HG03520 (cell line): ENCODE measurements around the gene SLC25A47.
"Not testable (repeated sequence)": the region's sequence is repeated elsewhere in the genome, so short reads cannot be mapped to it uniquely, and the experiment has no call there.

ENCODE experiments used
- ATAC-seq: cut with Tn5 transposase; IDR thresholded peaks from one replicate; pipeline ENCODE4 v1.9.1; 2021; ENCODE audit warnings: mild to moderate bottlenecking, moderate library complexity; ENCODE audit not compliant: unreplicated experiment

SLC25A47 gene

DNA sequence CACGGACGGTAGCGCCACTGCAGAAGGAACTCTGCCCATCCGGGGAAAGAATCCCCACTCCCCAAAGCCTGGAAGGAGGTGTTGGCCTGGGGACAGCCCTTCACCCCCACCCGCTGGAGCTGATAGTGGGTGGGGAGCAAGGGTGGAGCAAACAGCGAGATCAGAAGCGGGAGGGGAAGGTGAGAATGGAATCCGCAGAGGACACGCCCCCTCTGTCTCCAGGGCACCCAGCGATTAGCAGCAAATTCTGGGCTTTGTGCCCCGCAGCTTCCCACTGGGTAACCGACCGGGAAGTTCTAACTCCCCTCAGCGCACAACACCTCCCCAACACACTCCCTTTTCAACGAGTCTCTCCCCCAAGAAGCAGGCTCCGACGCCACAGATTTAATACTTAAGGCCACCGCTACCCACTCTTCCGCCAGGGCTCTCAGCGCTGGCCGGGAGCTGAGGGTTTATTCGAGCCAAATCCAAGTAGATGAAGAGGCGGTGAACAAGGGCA lies 18.3 kb upstream of the SLC25A47 start:
- no peak for ATAC-seq

DNA sequence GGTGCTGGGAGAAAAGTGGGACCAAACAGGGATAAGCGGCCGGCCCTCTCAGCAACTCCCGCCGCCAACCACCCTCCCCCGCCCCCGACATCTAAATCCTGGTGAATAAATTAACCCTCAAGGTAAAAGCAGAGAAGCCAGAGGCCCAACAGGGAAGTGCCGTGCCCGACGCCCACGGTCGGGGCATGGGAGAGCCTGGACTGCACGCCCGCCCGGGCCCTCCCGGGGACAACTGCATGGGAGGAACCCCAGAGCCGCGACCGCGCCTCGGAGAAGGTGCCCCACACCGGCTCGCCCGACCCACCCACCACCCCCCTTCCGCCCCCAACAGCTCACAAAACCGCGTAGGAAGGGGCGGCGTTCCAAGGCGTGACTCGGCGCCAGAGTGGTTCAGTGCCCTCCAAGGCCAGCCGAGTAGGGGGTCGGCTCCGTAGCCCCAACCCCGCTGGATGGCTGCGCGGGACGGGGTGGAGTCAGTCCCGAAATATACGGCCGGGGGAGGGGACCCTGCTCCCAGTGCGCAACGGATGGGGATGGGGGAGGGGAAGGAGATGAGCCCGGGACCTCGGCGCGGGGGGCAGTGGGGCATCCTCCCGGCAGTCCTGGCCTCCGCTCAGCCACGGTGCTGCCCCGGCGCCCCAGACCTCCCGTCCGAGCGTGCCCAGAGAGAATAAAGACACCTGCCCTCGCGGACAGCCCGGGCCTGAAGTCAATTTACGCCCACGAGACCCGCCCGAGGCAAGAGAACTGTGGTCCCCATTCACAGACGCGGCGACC lies 17.6 kb upstream of the SLC25A47 start:
- ATAC-seq: no peak

DNA sequence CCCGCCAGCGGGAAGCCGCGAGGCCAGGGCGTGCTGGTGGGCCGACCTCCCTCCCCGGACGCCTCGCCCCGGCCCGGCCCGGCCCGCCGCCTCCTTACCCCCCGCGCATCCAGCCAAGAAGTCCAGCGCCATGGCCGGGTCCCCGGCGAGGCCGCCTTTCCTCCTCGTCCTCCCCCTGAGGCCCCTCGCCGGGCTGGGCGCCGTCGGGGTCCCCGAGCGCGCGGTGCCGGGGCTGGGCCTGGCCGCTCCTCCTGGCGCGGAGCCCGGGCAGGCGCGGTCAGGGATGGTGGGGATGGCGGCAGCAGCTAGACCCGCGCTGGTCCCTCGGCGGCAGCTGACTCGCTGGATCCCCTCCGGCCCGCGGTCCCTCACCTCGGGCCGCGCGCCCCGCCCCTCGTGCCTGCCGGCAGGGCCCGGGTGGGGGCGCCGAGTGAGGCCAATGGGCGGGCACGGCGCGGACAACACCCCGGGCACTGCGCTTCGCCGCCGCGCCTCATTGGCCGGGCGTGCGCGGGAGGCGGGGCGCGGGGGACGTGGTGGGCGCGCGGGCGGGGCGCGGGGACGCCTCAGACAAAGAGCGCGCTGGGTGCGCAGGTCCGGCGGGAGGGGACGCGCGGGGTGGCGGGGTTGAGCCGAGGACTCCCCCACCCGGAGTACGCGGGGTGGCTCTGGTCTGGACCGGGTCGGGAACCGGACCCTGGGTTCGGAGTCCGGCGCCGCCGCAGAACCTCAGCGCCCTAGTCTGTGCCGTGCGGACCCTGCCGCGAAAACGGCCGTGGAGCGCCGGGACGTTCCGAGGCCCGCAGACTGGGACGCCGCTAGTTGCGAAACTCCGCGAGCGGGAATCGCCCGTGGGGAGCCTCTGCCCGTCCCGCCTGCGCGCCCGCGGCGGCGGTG lies 16.8 kb upstream of the SLC25A47 start, which contains the start of gene SLC25A29:
Gene SLC25A29 (minus strand): TSS at position 344 of the 897 bp plus-strand sequence. CDS start 212 bp downstream, at position 132.
- ATAC-seq: peak; percentile 81

DNA sequence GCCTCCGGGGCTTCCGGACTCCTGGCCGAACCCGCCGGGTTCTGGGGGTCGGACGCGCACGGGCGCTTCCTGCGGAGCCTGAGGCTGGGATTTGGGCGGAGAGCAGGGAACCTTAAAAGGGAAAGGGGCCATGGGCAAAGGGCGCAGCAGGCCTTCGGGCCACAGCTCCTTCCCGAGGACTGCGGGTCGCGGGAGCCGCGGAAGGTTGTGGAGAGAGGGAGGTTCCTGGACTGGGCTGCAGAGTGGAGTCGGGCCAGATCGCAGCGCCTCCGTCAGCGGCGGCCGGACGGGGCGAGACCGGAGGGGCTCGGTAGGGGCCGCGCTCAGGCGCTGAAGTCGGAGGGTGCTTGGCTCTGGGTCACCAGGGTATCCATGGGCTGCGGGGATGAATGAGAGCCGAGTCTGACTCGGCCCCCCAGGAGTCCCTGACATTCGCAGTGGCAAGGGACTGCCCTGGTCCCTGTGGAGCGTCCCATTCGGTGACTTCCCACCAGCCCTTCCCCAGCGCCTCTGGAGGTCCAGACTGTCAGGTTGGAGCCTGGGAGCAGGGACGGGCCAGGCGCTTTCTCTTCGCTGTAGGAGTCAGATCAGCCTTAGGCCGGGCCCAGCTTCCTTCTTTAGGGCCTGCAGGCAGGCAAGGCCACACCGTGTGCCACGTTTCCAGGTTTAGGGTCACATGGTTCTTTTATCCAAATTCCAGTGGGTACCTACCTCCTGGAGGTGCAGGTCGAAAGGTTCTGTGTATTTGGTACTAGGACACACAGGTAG lies 16.0 kb upstream of the SLC25A47 start:
- no peak for ATAC-seq

DNA sequence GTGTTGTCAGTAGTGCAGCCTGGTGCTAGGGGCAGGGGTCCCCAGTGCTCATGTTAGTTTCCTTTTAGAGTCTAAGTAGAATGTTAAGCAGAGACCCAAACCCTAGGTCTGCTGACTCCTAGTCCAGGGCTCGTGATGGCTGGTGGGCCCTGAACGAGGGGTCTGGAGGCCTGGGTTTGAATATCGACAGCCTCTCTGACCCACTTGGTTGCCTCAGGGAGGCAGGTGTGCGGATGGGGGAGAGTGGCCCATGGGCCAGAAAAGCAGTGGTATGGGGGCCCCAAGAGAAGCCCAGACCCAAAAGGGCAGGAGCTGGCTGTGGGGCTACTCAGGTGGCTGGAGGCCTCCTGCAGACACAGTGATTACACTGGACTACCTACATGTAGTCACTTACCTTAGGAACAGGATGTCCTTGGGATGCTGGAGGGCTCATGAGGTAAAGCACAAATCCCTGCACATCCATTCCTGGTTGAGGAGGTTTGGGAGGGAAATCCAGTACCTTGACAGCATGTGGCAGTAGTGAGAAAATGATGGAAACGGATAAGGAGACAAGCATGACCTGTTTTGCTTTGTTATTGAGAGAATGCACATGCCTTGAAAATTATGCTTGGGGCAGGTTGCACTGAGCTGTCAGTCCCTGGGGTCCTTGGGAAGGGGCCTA lies 15.2 kb upstream of the SLC25A47 start:
- no peak for ATAC-seq

DNA sequence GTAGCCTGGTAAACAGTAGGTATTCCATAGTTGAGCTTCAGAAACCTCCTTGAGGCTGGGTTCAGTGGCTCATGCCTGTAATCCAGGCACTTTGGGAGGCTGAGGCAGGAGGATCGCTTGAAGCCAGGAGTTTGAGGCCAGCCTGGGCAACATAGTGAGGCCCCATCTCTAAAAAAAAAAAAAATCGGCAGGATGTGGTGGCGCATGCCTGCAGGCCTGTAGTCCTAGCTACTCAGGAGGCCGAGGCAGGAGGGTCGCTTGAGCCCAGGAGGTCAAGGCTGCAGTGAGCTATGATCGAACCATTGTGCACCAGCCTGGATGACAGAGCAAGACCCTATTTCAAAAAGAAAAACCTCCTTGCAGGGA lies 14.7 kb upstream of the SLC25A47 start:
- ATAC-seq: not testable (repeated sequence)

DNA sequence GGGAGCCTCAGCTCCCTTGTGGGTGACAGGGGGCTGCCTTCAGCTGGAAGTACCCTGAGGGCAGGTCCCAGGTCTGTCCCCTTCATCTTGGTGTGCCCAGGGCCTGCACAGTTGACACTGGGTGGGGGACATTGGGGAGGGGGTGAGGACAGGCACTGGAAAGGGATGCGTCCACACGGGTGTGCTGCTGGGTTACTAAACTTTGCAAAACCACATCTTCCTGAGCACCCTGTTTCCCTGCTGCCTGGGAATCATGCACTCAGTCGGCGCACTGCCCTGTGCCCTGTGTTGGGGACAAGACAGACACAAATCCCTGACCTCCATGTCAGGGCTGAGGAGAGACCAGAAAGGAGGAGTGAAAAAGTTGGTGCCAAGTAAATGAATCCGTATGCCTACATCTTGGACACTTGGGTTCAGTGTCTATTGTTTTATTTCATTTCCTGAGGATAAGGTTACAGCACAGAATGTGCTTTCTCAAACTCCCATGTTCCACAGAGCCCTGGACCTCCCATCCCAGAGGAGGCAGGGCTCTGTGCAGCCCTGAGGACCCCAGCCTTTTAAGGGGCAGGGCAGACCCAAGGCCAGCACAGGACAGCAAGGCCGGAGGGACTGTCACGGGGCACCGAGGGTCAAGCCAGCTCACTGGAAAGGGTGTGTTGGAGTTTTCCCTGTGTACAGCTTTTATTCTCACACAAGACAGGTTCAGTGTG lies 14.0 kb upstream of the SLC25A47 start:
- no peak for ATAC-seq

DNA sequence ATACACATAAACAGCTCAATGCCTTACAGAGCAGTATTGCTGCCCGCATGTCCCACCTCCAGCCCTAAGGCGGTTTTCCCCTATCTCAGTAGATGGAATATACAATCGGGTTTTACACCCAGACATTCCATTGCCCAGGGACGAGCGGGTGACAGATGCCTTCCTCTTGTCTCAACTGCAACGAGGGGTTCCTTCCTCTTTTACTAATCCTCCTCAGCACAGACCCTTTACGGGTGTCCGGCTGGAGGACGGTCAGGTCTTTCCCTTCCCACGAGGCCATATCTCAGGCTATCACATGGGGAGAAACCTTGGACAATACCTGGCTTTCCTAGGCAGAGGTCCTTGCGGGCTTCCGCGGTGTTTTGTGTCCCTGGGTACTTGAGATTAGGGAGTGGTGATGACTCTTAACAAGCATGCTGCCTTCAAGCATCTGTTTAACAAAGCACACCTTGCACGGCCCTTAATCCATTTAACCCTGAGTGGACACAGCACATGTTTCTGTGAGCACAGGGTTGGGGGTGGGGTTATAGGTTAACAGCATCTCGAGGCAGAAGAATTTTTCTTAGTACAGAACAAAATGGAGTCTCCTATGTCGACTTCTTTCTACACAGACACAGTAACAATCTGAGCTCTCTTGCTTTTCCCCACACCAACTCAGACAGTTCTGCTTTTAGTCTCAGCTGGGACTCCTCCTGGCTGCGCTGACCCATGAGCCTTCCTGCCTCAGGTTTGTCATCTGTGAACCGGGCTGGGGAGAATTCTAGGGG lies 10.8 kb upstream of the SLC25A47 start:
- not testable (repeated sequence) for ATAC-seq

DNA sequence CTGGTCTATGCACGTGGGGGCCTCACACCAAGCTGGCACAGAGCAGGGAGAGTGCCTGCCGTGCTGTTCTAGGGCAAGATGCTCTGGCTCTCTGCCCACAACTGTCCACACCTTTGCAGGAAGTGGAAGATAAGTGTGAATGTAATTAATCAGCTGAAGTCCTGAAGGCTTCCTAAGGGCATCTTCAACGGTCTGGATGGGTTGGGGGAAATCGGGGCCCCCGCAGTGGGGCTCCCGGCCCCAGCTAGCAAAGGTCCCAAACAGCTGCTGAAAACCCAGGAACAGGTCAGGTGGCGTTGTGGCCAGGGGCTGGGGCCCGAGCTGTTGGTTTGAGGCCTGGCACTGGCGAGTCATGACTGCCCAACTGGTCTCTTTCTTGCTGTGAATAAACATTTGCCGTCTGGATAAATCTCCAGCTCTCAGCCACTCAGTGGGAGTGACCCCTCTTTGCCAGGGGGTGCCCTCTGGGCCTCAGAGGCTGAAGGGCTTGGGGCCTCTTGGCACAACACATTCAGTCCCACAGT lies 10.2 kb upstream of the SLC25A47 start:
- no peak for ATAC-seq

DNA sequence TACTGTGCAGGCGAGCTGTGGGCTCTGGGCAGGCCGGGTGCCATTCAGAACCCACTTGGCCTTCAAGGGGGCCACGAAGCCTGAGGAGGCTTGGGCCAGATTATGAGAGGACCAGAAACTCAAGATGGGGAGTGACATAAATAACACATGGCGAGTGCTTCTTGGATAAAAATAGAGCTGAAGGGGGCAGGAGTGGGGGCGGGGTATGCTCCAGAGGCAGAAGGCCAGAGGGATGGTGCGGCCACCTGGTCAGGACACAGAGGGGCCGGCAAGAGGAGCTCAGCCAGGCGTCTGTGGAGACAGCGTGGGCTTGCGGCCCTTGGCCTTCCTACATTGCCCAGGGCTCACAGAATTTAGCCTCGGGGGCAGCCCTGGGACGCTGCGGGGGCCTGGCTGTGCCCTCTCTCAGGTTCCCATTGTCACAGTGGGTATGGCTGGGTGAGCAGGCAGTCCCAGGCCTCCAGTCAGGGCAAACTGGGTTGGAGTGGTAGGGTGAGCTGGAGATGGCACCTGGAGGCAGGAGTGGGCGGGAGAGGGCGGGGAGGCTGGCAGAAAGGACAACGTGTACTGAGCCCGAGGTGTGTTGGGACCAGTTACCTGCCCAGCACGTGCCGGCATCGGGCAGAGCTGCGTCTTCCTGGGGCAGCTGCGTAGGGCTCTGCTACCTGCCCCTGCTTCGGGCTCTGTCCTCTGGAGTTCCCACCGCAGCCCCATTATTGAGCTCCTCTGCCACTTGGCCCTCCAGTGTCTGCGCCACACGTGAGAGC lies 9.5 kb upstream of the SLC25A47 start:
- ATAC-seq: no peak

DNA sequence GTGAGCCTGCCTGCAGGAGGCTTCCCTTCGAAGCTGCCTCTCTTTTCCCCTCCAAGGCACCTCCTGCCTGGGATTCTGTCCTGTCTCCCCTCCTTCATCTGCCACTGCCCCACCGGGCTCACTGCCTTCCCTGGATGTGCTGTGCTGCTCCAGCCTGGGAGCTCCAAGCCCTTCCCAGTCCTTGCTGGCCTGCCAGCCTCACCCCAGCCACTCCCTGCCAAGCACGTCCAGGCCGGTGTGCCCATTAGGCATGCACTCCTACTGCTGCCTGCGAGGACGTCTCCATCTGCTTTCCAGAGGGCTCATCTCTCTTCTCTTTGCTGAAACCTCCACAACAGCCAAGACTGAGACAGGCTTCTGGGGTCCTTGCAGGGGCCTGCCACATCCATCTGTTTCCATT lies 8.4 kb upstream of the SLC25A47 start:
- ATAC-seq: no peak

DNA sequence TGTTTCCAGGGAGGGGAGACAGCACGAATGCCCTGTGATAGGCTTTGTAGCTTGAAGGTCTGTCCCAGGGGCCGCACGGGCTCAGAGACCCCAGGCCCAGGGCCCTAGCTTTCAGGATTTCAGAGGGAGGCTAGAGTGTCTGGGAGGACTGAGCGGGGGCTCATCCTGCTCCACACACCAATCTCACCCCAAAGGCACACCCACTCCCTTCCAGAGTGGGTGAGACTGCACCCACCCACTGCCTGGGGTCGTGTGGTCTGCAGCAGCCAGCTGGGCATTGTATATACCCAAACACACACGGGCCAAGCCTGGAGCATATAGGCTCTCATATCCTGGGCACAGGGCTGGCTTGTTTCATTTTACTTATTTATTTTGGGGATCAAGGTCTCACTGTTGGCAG lies 5.8 kb upstream of the SLC25A47 start:
- ATAC-seq: no peak

DNA sequence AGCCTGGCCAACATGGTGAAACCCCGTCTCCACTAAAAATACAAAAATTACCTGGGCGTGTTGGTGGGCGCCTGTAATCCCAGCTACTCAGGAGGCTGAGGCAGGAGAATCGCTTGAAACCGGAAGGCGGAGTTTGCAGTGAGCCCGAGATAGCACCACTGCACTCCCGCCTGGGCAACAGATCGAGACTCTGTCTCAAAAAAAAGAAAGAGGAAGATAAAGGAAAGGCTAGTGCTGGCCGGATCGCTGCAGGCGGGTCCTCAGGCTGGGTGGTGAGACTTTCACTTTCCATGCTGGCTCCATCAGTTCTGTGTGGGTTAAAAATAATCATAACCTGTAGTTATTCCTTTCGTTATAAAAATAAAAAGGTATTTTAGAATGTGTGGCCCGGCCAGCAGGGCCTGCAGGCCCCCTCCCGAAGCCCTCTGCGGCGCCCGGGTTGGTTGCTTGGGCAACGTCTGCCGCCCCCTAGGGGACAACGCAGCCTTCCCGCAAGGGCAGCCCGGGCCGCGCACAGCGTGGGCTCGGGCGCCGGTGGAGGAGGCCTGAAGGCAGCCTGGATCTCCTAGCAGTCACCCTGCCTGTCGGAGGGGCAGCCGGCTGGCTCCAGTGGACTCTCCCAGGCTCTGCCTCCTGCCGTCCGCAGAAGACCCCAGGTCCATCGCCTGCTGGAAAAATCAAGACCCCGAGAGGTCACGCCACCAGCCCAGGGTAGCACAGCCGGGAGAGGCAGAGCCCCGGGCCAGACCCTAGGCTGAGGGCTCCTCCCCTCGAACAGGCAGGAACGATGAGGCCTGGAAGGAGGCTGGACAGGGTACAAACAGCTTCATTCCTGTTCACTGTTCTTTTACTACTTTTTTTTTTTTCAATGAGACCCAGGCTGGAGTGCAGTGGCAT lies 5.0 kb upstream of the SLC25A47 start:
- peak; percentile 90 for ATAC-seq

DNA sequence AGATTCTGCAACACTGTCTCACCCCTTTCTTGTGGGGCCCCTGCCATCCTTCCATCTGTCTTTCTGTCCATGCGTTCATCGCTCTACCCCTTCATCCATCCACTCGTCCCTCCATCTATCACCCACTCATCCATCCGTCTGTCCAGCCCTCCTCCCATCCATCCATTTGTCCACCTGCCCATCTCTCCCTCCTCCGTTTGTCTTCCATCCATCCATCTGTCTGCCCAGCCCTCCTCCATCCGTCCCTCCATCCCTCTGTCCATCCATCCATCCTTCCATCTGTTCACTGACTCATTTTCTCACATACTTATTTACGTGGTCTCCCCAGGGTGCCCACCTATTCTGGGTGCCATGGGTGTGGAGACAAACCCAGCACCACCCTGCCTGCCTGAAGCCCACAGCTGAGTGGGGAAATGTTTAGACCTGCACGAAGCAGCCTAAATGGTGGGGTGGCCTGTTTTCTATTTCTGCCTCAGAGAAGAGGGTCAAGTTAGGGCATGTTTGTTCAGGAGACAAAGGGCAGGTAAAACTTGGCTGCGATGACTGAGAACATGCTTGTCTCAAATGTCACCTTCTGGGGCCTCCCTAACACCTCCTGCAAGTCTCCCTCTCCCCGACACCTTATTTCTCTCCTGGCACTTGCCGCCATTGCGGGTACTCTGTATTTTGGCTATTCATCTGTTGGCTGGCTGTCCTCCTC lies 2.8 kb upstream of the SLC25A47 start:
- ATAC-seq: no peak

DNA sequence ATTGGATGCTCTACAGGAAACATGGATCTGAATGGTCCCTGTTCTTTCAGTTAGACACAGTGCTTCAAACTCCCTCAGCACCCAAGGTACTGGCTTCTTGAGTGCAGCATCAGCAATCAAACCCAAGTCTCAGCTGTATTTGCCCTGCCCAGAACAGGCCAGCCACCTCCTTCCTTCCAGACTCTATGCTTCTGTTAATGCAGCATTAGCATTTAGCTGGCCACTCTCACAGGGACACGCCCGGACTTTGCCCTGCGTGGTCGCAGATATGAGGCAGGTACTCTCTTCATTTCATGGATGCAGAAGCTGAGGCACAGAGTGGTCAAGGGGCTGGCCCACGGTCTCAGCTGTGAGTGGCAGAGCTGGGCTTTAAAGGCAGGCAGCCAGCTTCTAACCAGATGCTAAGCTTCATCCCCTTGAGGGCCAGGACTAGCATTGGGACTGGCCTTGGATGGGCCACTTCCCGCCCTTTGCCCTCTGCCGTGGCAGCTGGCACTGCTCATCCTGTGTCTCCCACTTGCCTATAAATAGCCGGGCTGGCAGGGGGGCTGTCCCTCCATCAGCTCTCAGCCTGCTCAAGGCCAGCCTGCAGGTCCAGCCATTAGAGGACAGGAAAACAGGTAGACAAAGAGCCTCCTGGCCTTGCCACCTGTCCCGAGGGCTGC lies 1.5 kb upstream of the SLC25A47 start:
- no peak for ATAC-seq
